SK-N-SH treated with all-trans-retinoic acid at 6 μM for 48 hours (cell line): ENCODE results near the gene CHD1L.

Source experiments
- ATAC-seq: fragments of 200-7000 bp; cut with Tn5 transposase; 3 replicates; pipeline ENCODE4 v1.9.1; 2020; ENCODE audit warnings: mild to moderate bottlenecking, moderate library complexity
- GLIS3 ChIP-seq: fragments of 250-450 bp; sonication (Bioruptor Pico); IDR thresholded peaks from 2 replicates; pipeline ENCODE4 v1.5.0; 2020; ENCODE audit warnings: mild to moderate bottlenecking, moderate library complexity
- ISL1 ChIP-seq: fragments of 250-450 bp; sonication (Bioruptor Pico); IDR thresholded peaks from 2 replicates; pipeline ENCODE4 v2.1.2; 2022; ENCODE audit warnings: mild to moderate bottlenecking, moderate library complexity
- PPARA ChIP-seq: fragments of 250-450 bp; sonication (Bioruptor Pico); IDR thresholded peaks from 2 replicates; pipeline ENCODE4 v1.5.0; 2020; ENCODE audit warnings: mild to moderate bottlenecking, borderline replicate concordance
- SNAI2 ChIP-seq: fragments of 250-450 bp; sonication (Bioruptor Pico); IDR thresholded peaks from 2 replicates; pipeline ENCODE4 v1.5.0; 2020; ENCODE audit warnings: mild to moderate bottlenecking, moderate library complexity
- TCF4 ChIP-seq: fragments of 250-450 bp; sonication (Bioruptor Pico); IDR thresholded peaks from 2 replicates; pipeline ENCODE4 v1.8.0; 2021; ENCODE audit warnings: mild to moderate bottlenecking, moderate library complexity, borderline replicate concordance
- TOX ChIP-seq: fragments of 250-450 bp; sonication (Bioruptor Pico); IDR thresholded peaks from 2 replicates; pipeline ENCODE4 v1.8.0; 2021; ENCODE audit warnings: mild to moderate bottlenecking, moderate library complexity, borderline replicate concordance
- TSHZ2 ChIP-seq: fragments of 250-450 bp; sonication (Bioruptor Pico); IDR thresholded peaks from 2 replicates; pipeline ENCODE4 v1.5.0; 2020; ENCODE audit warnings: mild to moderate bottlenecking, moderate library complexity
- ZC3H10 ChIP-seq: fragments of 250-450 bp; sonication (Bioruptor Pico); IDR thresholded peaks from 2 replicates; pipeline ENCODE4 v1.5.1; 2021; ENCODE audit warnings: mild to moderate bottlenecking, moderate library complexity
- ZFP3 ChIP-seq: fragments of 250-450 bp; sonication (Bioruptor Pico); IDR thresholded peaks from 2 replicates; pipeline ENCODE4 v1.5.0; 2020; ENCODE audit warnings: mild to moderate bottlenecking, moderate library complexity
- ZFP30 ChIP-seq: fragments of 450-650 bp; formaldehyde crosslinking; IDR thresholded peaks from 2 replicates; pipeline ENCODE4 v1.5.0; 2022; ENCODE audit warnings: mild to moderate bottlenecking, moderate library complexity

The CHD1L gene

GRCh38 chr1:147341246-147341645 lies 98.8 kb downstream of the CHD1L start:
- no peak for TF ChIP-seq TCF4 (CRISPR knock-in tag)
- no peak for TF ChIP-seq ZFP30 (CRISPR knock-in tag)
- no peak for TF ChIP-seq ZFP3 (CRISPR knock-in tag)
- no peak for TF ChIP-seq TSHZ2 (CRISPR knock-in tag)
- no peak for TF ChIP-seq GLIS3 (CRISPR knock-in tag)
- no peak for TF ChIP-seq ZC3H10 (CRISPR knock-in tag)
- TF ChIP-seq PPARA (CRISPR knock-in tag): no peak
- no peak for TF ChIP-seq SNAI2
- no peak for TF ChIP-seq ISL1 (CRISPR knock-in tag)
- no peak for TF ChIP-seq TOX

More at GRCh38 chr1:147341246-147341645, 98.8 kb downstream of the CHD1L start:
- ATAC-seq: no peak
